H1 (cell line): ENCODE results near the gene ABCA5.

Experiments
- BCL11A ChIP-seq, 2 experiments: IDR thresholded peaks; one replicate each; pipeline ENCODE4 v1.6.1; 2011; ENCODE audit warnings: low read depth in 2 of 2, low read length in 2 of 2, mild to moderate bottlenecking in 2 of 2
- EZH2 ChIP-seq: fragments of 200-600 bp; sonication (generic); IDR thresholded peaks from 2 replicates; pipeline ENCODE4 v1.7.1; 2012; ENCODE audit warnings: low read depth, mild to moderate bottlenecking, moderate library complexity, low read length, inconsistent platforms; ENCODE audit not compliant: severe bottlenecking
- HDAC6 ChIP-seq: IDR thresholded peaks from one replicate; pipeline ENCODE4 v1.7.1; 2012; ENCODE audit warnings: low read depth, mild to moderate bottlenecking, inconsistent platforms, low read length, moderate library complexity
- JUN ChIP-seq: IDR thresholded peaks from 2 replicates; pipeline ENCODE4 v1.6.1; 2011; ENCODE audit warnings: low read depth, mild to moderate bottlenecking, improper control_type of control experiment, low read length
- JUND ChIP-seq: IDR thresholded peaks from 2 replicates; pipeline ENCODE4 v1.6.1; 2011; ENCODE audit warnings: mild to moderate bottlenecking, improper control_type of control experiment, low read length
- NRF1 ChIP-seq: IDR thresholded peaks from 2 replicates; pipeline ENCODE4 v1.6.1; 2011; ENCODE audit warnings: mild to moderate bottlenecking, low read depth, low read length, improper control_type of control experiment
- PHF8 ChIP-seq: fragments of 200-600 bp; sonication (generic); conservative IDR thresholded peaks from 2 replicates; pipeline ENCODE4 v1.7.1; 2012; ENCODE audit warnings: low read depth, mild to moderate bottlenecking, inconsistent platforms, low read length, moderate library complexity
- POLR2AphosphoS5 ChIP-seq: IDR thresholded peaks from 2 replicates; pipeline ENCODE4 v1.6.1; 2011; ENCODE audit warnings: low read depth, low read length
- RBBP5 ChIP-seq: IDR thresholded peaks from 2 replicates; pipeline ENCODE4 v1.7.1; 2012; ENCODE audit warnings: low read depth, mild to moderate bottlenecking, inconsistent platforms, low read length, moderate library complexity, borderline replicate concordance
- RNF2 ChIP-seq: fragments of 200-900, 300-1000 bp; sonication (generic); IDR thresholded peaks from 2 replicates; pipeline ENCODE4 v1.7.1; 2016; ENCODE audit warnings: borderline replicate concordance, low read depth, mild to moderate bottlenecking, antibody characterized with exemption, low read length; ENCODE audit not compliant: poor library complexity, severe bottlenecking; ENCODE audit errors: missing control alignments
- SIX5 ChIP-seq: IDR thresholded peaks from 2 replicates; pipeline ENCODE4 v1.6.1; 2011; ENCODE audit warnings: mild to moderate bottlenecking, low read depth, low read length
- SP1 ChIP-seq: IDR thresholded peaks from 2 replicates; pipeline ENCODE4 v1.6.1; 2011; ENCODE audit warnings: low read depth, low read length
- SRF ChIP-seq: IDR thresholded peaks from 2 replicates; pipeline ENCODE4 v1.6.1; 2011; ENCODE audit warnings: mild to moderate bottlenecking, low read depth, low read length, moderate library complexity
- TF ChIP-seq, protein P1 (sequence below), 3 experiments: IDR thresholded peaks; 1 replicate in 2 of 3; 2 replicates in 1 of 3; pipeline versions ENCODE4 v1.5.1 to v1.6.1; 2011; ENCODE audit warnings: low read length in 3 of 3, mild to moderate bottlenecking in 3 of 3, inconsistent platforms in 2 of 3, low read depth in 1 of 3, moderate library complexity in 1 of 3; ENCODE audit not compliant: insufficient read depth in 1 of 3; ENCODE audit errors: control extremely low read depth in 1 of 3

DNA sequence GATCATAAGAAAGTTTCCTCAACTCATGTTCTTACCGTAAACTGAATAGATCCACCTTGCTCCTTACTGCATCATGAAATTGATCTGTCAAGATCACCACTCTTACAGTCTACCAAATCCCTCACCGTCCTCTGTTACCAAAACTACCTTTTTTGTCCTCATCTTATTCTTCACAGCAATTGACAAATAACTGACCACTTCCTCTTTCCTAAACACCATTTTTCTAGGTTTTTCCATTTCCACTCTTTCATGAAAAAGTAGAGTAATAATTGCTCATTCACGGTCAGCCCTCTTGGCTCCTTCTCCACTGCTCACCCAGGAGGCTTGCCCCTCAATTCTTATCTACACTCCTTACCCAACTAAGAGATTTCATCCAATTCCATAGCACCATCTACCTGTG is 44.9 kb downstream of the ABCA5 start:
- TF ChIP-seq PHF8 (no peak), EZH2 (no peak), JUN (no peak), RBBP5 (no peak), BCL11A (IDR thresholded peaks at IDR 0.05; ENCODE audit: low read depth in 2 of 2, low read length in 2 of 2) (no peak), HDAC6 (no peak), JUND (no peak), NRF1 (no peak), RNF2 (no peak), POLR2AphosphoS5 (no peak), SRF (no peak), SIX5 (no peak), SP1 (no peak)
- TF ChIP-seq, protein P1, sequence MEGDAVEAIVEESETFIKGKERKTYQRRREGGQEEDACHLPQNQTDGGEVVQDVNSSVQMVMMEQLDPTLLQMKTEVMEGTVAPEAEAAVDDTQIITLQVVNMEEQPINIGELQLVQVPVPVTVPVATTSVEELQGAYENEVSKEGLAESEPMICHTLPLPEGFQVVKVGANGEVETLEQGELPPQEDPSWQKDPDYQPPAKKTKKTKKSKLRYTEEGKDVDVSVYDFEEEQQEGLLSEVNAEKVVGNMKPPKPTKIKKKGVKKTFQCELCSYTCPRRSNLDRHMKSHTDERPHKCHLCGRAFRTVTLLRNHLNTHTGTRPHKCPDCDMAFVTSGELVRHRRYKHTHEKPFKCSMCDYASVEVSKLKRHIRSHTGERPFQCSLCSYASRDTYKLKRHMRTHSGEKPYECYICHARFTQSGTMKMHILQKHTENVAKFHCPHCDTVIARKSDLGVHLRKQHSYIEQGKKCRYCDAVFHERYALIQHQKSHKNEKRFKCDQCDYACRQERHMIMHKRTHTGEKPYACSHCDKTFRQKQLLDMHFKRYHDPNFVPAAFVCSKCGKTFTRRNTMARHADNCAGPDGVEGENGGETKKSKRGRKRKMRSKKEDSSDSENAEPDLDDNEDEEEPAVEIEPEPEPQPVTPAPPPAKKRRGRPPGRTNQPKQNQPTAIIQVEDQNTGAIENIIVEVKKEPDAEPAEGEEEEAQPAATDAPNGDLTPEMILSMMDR (IDR thresholded peaks at IDR 0.05; ENCODE audit: control extremely low read depth in 1 of 3, insufficient read depth in 1 of 3, low read depth in 1 of 3, low read length in 3 of 3) = no peak
